Forelimb muscle (tissue), 1 donor: ENCODE data around the gene PARP3. TPM values are rescaled to one million over a fixed set of nuclear protein-coding genes. Genes with fewer than 3 reads are reported as not detected.

Experiments used
- DNase-seq: peaks from one replicate; pipeline ENCODE4 v3.0.0-alpha.2; 2013; ENCODE audit warnings: low read depth
- polyA plus RNA-seq: library from polyadenylated mRNA; unstranded; fragments of 120-200 nt; gene quantifications from one replicate; pipeline ENCODE4 v1.2.1, GENCODE V29; 2013; ENCODE audit not compliant: insufficient read length

Gene PARP3
- polyA plus RNA-seq, 1 donor = 5.5 TPM

GRCh38 chr3:51948016-51948580, 5.9 kb downstream of the PARP3 start:
- no peak for DNase-seq

GRCh38 chr3:51949121-51949520, 7.0 kb downstream of the PARP3 start:
- no peak for DNase-seq

- DNase-seq = no peak
These were observed 8.7 kb downstream of the PARP3 start for GRCh38 chr3:51950899-51951298.

GRCh38 chr3:51953445-51953844, 11.3 kb downstream of the PARP3 start:
- DNase-seq = no peak

GRCh38 chr3:51954105-51954504, 11.9 kb downstream of the PARP3 start:
- DNase-seq = no peak

- no peak for DNase-seq
These were observed 12.6 kb downstream of the PARP3 start for GRCh38 chr3:51954713-51955112.

- no peak for DNase-seq
These were observed 13.2 kb downstream of the PARP3 start, which contains the start of gene GPR62 for GRCh38 chr3:51955175-51955892. Gene GPR62, plus strand, starts transcription at chr3:51955381. Its CDS starts 272 bp downstream, at chr3:51955653.

GRCh38 chr3:51955893-51956770, 14.0 kb downstream of the PARP3 start:
- DNase-seq = no peak

GRCh38 chr3:51957520-51958205, 15.5 kb downstream of the PARP3 start:
- no peak for DNase-seq

- DNase-seq = no peak
These were observed 16.7 kb downstream of the PARP3 start for GRCh38 chr3:51958603-51959521.

- DNase-seq = no peak
These were observed 17.5 kb downstream of the PARP3 start for GRCh38 chr3:51959651-51960050.

GRCh38 chr3:51960386-51960785, 18.2 kb downstream of the PARP3 start:
- no peak for DNase-seq

GRCh38 chr3:51961011-51961410, 18.8 kb downstream of the PARP3 start:
- DNase-seq = no peak

GRCh38 chr3:51961602-51962569, 19.7 kb downstream of the PARP3 start:
- DNase-seq = no peak

GRCh38 chr3:51962854-51963530, 20.8 kb downstream of the PARP3 start:
- DNase-seq = no peak

GRCh38 chr3:51963951-51964451, 21.8 kb downstream of the PARP3 start:
- DNase-seq = no peak

GRCh38 chr3:51964521-51964920, 22.4 kb downstream of the PARP3 start:
- no peak for DNase-seq

GRCh38 chr3:51966016-51966415, 23.9 kb downstream of the PARP3 start:
- DNase-seq = no peak

- DNase-seq = no peak
These were observed 24.3 kb downstream of the PARP3 start for GRCh38 chr3:51966486-51966885.
